Immature natural killer cell (primary cell): ENCODE results near the gene COL13A1. TPM values are rescaled to one million over a fixed set of nuclear protein-coding genes. Genes with fewer than 3 reads are reported as not detected.

Experiments used
- polyA plus RNA-seq, 3 donors: library from polyadenylated mRNA; unstranded; fragments of 300-500 nt; fragmentation: Illumina TruSeq; gene quantifications; one replicate each; pipeline ENCODE4 v1.2.3, GENCODE V29; 2021

COL13A1 gene
- polyA plus RNA-seq, 3 donors from 2014 or later = 1.0 to 6.0 (median 1.6) TPM

Other genes starting within 250 kb of the COL13A1 start
- gene NEUROG3, start 228.5 kb upstream of the COL13A1 start, polyA plus RNA-seq = not detected
- gene FAM241B, start 171.7 kb upstream of the COL13A1 start, polyA plus RNA-seq = under 1 TPM in 2 of 3 donors, not detected in 1; 0.47 to 0.84 TPM